Neural cell (in vitro differentiated cells): ENCODE data around the gene FAM193B. TPM values are rescaled to one million over a fixed set of nuclear protein-coding genes. Genes with fewer than 3 reads are reported as not detected.

ENCODE experiments used
- H2AFZ ChIP-seq: fragments of 200-600, 300-800 bp; sonication (generic), shearing (Covaris generic); 2 replicates; pipeline ENCODE4 v1.6.0; 2014; ENCODE audit warnings: low read depth, mild to moderate bottlenecking, antibody characterized with exemption, low read length, moderate library complexity
- H3F3A ChIP-seq: fragments of 200-600 bp; shearing (Covaris generic); 2 replicates; pipeline ENCODE4 v1.6.1; 2016; ENCODE audit warnings: mild to moderate bottlenecking, moderate library complexity, mixed read lengths, antibody characterized with exemption, low read length; ENCODE audit not compliant: insufficient read depth, poor library complexity, severe bottlenecking
- H3K27ac ChIP-seq: fragments of 200-600, 300-800 bp; sonication (generic), shearing (Covaris generic); 2 replicates; pipeline ENCODE4 v1.5.1; 2014; ENCODE audit warnings: mild to moderate bottlenecking, low read length, moderate library complexity
- H3K27me3 ChIP-seq: fragments of 300-800, 200-600 bp; sonication (generic), shearing (Covaris generic); 2 replicates; pipeline ENCODE4 v1.6.0; 2014; ENCODE audit warnings: mild to moderate bottlenecking, low read depth, low read length, moderate library complexity; ENCODE audit not compliant: insufficient read depth
- H3K36me3 ChIP-seq: fragments of 300-800, 200-600 bp; sonication (generic), shearing (Covaris generic); 2 replicates; pipeline ENCODE4 v1.5.1; 2014; ENCODE audit warnings: mild to moderate bottlenecking, antibody characterized with exemption, low read length, moderate library complexity; ENCODE audit not compliant: insufficient read depth
- H3K4me2 ChIP-seq: fragments of 300-800, 200-600 bp; sonication (generic), shearing (Covaris generic); 2 replicates; pipeline ENCODE4 v1.6.0; 2014; ENCODE audit warnings: mild to moderate bottlenecking, low read length
- H3K4me3 ChIP-seq: fragments of 300-800, 200-600 bp; sonication (generic), shearing (Covaris generic); 2 replicates; pipeline ENCODE4 v1.5.1; 2014; ENCODE audit warnings: mild to moderate bottlenecking, low read length, moderate library complexity
- H3K79me2 ChIP-seq: fragments of 200-600 bp; shearing (Covaris generic); replicated peaks from 2 replicates; pipeline ENCODE4 v1.6.0; 2014; ENCODE audit warnings: mild to moderate bottlenecking, low read length, moderate library complexity; ENCODE audit not compliant: insufficient read depth
- H3K9ac ChIP-seq: fragments of 300-800, 200-600 bp; sonication (generic), shearing (Covaris generic); 2 replicates; pipeline ENCODE4 v1.6.1; 2016; ENCODE audit warnings: mild to moderate bottlenecking, low read length, mixed read lengths
- H3K9me2 ChIP-seq: fragments of 200-600 bp; shearing (Covaris generic); 2 replicates; pipeline ENCODE4 v1.6.1; 2016; ENCODE audit warnings: mild to moderate bottlenecking, low read length, mixed read lengths; ENCODE audit not compliant: insufficient read depth
- H3K9me3 ChIP-seq: fragments of 200-600, 300-800 bp; sonication (generic), shearing (Covaris generic); 2 replicates; pipeline ENCODE4 v1.6.1; 2016; ENCODE audit warnings: mild to moderate bottlenecking, mixed run types, low read length, moderate library complexity, mixed read lengths
- H4K20me1 ChIP-seq: fragments of 200-600 bp; shearing (Covaris generic); 2 replicates; pipeline ENCODE4 v1.6.1; 2016; ENCODE audit warnings: mild to moderate bottlenecking, mixed run types; ENCODE audit not compliant: insufficient read depth
- EP300 ChIP-seq: fragments of 450-650 bp; conservative IDR thresholded peaks from 2 replicates; pipeline ENCODE4 v1.6.1; 2014; ENCODE audit warnings: antibody characterized with exemption, mild to moderate bottlenecking, moderate library complexity; ENCODE audit not compliant: poor library complexity, severe bottlenecking
- EZH2 ChIP-seq: fragments of 200-600, 300-800 bp; shearing (Covaris generic), sonication (generic); IDR thresholded peaks from 2 replicates; pipeline ENCODE4 v1.6.1; 2014; ENCODE audit warnings: antibody characterized with exemption, low read length, borderline replicate concordance, mild to moderate bottlenecking; ENCODE audit not compliant: insufficient read depth, poor library complexity, severe bottlenecking
- MXI1 ChIP-seq: fragments of 450-650 bp; conservative IDR thresholded peaks from 2 replicates; pipeline ENCODE4 v1.6.1; 2014; ENCODE audit warnings: antibody characterized with exemption, mild to moderate bottlenecking; ENCODE audit not compliant: poor library complexity, severe bottlenecking
- POLR2AphosphoS5 ChIP-seq: IDR thresholded peaks from 2 replicates; pipeline ENCODE4 v1.6.1; 2012
- RAD21 ChIP-seq: fragments of 450-650 bp; conservative IDR thresholded peaks from 2 replicates; pipeline ENCODE4 v1.6.1; 2014; ENCODE audit warnings: antibody characterized with exemption, mild to moderate bottlenecking, moderate library complexity
- SMC3 ChIP-seq: fragments of 450-650 bp; conservative IDR thresholded peaks from 2 replicates; pipeline ENCODE4 v1.6.1; 2014; ENCODE audit warnings: antibody characterized with exemption, mild to moderate bottlenecking, moderate library complexity; ENCODE audit not compliant: poor library complexity
- TAF1 ChIP-seq: IDR thresholded peaks from 2 replicates; pipeline ENCODE4 v1.6.1; 2012; ENCODE audit warnings: low read depth
- polyA plus RNA-seq: library from polyadenylated mRNA; depleted of rRNA; stranded (reverse); fragments of >200 nt; gene quantifications from 2 replicates; pipeline ENCODE4 v1.2.3, GENCODE V29; 2014
- TF ChIP-seq, protein P1 (sequence below): fragments of 450-650 bp; IDR thresholded peaks from 2 replicates; pipeline ENCODE4 v1.5.1; 2014; ENCODE audit warnings: antibody characterized with exemption, mild to moderate bottlenecking, moderate library complexity; ENCODE audit not compliant: poor library complexity, severe bottlenecking
- TF ChIP-seq, protein P2 (sequence below): IDR thresholded peaks from 2 replicates; pipeline ENCODE4 v1.6.1; 2012; ENCODE audit warnings: borderline replicate concordance

Gene FAM193B
- polyA plus RNA-seq, 1 donor from 2014 or later, result 79.2 TPM

DNA sequence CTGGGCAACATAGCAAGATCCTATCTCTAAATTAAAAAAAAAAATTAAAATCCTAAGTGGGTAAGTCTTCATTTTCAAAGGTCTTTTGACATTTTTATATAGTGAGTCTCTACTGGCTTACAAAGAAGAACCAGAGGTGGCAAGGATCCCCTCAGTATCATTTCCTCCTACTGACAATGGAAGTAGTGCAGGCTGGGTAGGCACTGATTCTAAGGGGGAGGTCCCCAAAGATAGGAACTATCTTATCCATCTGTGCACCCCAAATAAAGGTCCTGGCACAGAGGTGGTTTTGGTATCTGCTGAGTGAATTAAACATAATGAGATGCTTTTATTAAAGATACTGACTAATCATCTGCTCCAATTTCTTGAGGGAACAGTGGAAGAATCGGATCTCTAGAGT lies 4.2 kb downstream of the FAM193B start:
- peaks cover 62% of the 10 kb centered on the region for H3K79me2 ChIP-seq
- H3K4me2 ChIP-seq, result no peak overlapping the region
- peaks cover 14% of the 10 kb centered on the region for H4K20me1 ChIP-seq
- no peak overlapping the region for H2AFZ ChIP-seq
- no peaks in the 10 kb centered on the region for H3K9me2 ChIP-seq
- H3K36me3 ChIP-seq, result peaks cover 5% of the 10 kb centered on the region
- H3K4me3 ChIP-seq, result no peak overlapping the region
- TF ChIP-seq TAF1, result no peak
- no peak for TF ChIP-seq EP300
- TF ChIP-seq, protein P1, sequence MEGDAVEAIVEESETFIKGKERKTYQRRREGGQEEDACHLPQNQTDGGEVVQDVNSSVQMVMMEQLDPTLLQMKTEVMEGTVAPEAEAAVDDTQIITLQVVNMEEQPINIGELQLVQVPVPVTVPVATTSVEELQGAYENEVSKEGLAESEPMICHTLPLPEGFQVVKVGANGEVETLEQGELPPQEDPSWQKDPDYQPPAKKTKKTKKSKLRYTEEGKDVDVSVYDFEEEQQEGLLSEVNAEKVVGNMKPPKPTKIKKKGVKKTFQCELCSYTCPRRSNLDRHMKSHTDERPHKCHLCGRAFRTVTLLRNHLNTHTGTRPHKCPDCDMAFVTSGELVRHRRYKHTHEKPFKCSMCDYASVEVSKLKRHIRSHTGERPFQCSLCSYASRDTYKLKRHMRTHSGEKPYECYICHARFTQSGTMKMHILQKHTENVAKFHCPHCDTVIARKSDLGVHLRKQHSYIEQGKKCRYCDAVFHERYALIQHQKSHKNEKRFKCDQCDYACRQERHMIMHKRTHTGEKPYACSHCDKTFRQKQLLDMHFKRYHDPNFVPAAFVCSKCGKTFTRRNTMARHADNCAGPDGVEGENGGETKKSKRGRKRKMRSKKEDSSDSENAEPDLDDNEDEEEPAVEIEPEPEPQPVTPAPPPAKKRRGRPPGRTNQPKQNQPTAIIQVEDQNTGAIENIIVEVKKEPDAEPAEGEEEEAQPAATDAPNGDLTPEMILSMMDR, result no peak
- TF ChIP-seq POLR2AphosphoS5, result no peak
- TF ChIP-seq EZH2, result no peak
- H3K9me3 ChIP-seq, result no peaks in the 10 kb centered on the region
- no peak overlapping the region for H3K27ac ChIP-seq
- H3K9ac ChIP-seq, result no peak overlapping the region
- H3F3A ChIP-seq, result no peaks in the 10 kb centered on the region
- no peaks in the 10 kb centered on the region for H3K27me3 ChIP-seq

DNA sequence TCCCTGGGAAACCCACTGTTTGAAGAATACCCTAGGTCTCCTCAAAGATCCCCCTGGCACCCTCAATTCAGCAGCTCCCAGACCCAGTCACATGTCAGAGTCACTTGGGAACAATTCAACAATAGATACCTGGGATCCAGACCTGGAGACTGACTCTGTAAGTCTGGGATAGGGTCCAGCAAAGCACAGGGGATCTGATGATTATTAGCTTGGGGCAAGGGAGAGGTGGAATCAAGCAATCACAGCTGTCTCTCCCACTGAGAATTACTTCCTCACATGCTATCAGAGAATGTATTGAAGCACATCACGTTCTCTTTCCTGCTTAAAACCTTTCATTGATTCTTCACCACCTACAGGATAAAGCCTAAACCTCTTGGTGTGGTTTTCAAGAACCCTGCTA lies 5.9 kb downstream of the FAM193B start:
- H3K36me3 ChIP-seq, result peaks cover 5% of the 10 kb centered on the region

More for the DNA sequence above, 5.9 kb downstream of the FAM193B start:
- H3K9me2 ChIP-seq, result no peaks in the 10 kb centered on the region
- peaks cover 14% of the 10 kb centered on the region for H4K20me1 ChIP-seq
- no peak overlapping the region for H3K9ac ChIP-seq
- no peaks in the 10 kb centered on the region for H3F3A ChIP-seq
- H3K4me3 ChIP-seq, result no peak overlapping the region
- H3K27me3 ChIP-seq, result no peaks in the 10 kb centered on the region
- no peak overlapping the region for H2AFZ ChIP-seq
- H3K4me2 ChIP-seq, result no peak overlapping the region
- TF ChIP-seq RAD21 (no peak), POLR2AphosphoS5 (no peak), EP300 (no peak), TAF1 (no peak), MXI1 (no peak), EZH2 (no peak), SMC3 (no peak)
- TF ChIP-seq, protein P2, sequence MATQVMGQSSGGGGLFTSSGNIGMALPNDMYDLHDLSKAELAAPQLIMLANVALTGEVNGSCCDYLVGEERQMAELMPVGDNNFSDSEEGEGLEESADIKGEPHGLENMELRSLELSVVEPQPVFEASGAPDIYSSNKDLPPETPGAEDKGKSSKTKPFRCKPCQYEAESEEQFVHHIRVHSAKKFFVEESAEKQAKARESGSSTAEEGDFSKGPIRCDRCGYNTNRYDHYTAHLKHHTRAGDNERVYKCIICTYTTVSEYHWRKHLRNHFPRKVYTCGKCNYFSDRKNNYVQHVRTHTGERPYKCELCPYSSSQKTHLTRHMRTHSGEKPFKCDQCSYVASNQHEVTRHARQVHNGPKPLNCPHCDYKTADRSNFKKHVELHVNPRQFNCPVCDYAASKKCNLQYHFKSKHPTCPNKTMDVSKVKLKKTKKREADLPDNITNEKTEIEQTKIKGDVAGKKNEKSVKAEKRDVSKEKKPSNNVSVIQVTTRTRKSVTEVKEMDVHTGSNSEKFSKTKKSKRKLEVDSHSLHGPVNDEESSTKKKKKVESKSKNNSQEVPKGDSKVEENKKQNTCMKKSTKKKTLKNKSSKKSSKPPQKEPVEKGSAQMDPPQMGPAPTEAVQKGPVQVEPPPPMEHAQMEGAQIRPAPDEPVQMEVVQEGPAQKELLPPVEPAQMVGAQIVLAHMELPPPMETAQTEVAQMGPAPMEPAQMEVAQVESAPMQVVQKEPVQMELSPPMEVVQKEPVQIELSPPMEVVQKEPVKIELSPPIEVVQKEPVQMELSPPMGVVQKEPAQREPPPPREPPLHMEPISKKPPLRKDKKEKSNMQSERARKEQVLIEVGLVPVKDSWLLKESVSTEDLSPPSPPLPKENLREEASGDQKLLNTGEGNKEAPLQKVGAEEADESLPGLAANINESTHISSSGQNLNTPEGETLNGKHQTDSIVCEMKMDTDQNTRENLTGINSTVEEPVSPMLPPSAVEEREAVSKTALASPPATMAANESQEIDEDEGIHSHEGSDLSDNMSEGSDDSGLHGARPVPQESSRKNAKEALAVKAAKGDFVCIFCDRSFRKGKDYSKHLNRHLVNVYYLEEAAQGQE, result no peak
- TF ChIP-seq, protein P1, result no peak
- no peak overlapping the region for H3K27ac ChIP-seq
- H3K9me3 ChIP-seq, result no peaks in the 10 kb centered on the region
- H3K79me2 ChIP-seq, result peaks cover 62% of the 10 kb centered on the region
